GM18520 (cell line): ENCODE data around the gene CRADD.
"Not testable (repeated sequence)": the region's sequence is repeated elsewhere in the genome, so short reads cannot be mapped to it uniquely, and the experiment has no call there.

Experiments used
- ATAC-seq: cut with Tn5 transposase; IDR thresholded peaks from one replicate; pipeline ENCODE4 v1.9.1; 2021; ENCODE audit not compliant: unreplicated experiment

CRADD gene

GRCh38 chr12:93705237-93705636, 28.1 kb downstream of the CRADD start:
- ATAC-seq = no peak

DNA sequence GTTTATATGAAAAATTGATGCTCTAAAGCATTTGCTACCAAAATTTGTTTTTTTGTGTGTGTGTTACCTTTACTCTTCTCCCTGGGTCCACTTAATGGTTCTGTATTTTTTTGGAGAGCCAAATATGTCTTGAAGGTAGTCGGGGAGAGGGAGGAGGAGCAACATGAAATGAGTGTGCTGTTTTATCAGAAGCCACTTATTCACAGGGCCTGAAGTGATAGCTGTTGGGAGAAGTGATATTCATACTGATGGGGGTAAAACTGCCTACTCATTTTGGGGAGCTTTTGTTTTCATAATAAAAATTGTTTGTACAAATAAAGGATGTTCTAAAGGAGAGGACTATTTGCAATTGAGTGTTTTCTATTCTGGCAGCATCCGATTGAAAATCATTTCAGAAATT, 29.2 kb downstream of the CRADD start:
- ATAC-seq = no peak

GRCh38 chr12:93706824-93707223, 29.6 kb downstream of the CRADD start:
- no peak for ATAC-seq

- no peak for ATAC-seq
Measured at GRCh38 chr12:93707836-93708235, 30.7 kb downstream of the CRADD start.

- no peak for ATAC-seq
Measured at GRCh38 chr12:93708952-93709351, 31.8 kb downstream of the CRADD start.

DNA sequence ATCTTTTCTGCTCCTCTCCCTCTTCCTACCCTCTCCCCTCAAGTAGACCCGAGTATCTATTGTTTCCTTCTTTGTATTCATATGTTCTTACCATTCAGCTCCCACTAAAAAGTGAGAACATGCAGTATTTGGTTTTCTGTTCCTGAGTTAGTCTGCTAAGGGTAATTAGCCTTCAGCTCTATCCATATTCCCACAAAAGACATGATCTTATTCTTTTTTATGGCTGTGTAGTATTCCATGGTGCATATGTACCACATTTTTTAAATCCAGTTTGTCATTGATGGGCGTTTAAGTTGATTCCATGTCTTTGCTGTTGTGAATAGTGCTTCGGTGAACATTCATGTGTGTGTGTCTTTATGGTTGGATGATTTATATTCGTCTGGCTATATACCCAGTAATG, 32.2 kb downstream of the CRADD start:
- ATAC-seq = no peak

DNA sequence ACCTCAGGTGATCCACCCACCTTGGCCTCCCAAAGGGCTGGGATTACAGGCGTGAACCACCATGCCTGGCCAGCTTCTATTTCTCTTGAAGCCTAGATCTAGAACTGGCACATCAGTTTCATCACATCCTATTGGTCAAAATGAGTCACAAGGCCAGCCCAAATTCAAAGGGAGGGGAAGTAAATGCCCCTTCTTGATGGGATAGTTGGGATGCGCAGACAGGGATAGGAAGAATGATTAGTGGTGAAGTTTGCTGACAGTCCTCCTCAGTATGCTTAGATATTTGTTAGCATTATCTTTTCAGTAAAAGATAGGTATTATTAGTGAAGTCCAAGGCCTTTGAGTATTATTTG, 33.4 kb downstream of the CRADD start:
- no peak for ATAC-seq

GRCh38 chr12:93711502-93711901, 34.3 kb downstream of the CRADD start:
- not testable (repeated sequence) for ATAC-seq

DNA sequence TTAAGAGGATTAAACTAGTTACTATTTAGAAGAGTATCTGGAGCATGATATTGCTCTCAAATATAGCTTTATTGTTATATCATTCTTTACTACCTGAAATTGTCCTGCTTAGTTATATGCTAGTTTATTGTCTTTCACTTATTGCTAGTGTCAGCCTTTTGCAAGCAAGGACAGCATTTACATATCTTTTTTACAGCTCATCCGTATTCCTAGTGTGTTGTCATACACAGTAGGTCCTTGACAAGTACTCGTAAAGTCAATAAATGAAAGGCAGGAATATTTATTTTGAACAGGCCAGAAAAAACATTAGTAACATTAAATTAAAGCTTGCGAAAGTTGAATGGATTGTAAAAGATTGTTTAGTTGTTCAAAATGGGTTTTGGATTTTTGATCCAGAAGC, 35.0 kb downstream of the CRADD start:
- ATAC-seq = no peak

GRCh38 chr12:93713060-93713459, 35.9 kb downstream of the CRADD start:
- no peak for ATAC-seq

GRCh38 chr12:93713800-93714199, 36.6 kb downstream of the CRADD start:
- ATAC-seq = no peak

- no peak for ATAC-seq
Measured at GRCh38 chr12:93714382-93714781, 37.2 kb downstream of the CRADD start.

DNA sequence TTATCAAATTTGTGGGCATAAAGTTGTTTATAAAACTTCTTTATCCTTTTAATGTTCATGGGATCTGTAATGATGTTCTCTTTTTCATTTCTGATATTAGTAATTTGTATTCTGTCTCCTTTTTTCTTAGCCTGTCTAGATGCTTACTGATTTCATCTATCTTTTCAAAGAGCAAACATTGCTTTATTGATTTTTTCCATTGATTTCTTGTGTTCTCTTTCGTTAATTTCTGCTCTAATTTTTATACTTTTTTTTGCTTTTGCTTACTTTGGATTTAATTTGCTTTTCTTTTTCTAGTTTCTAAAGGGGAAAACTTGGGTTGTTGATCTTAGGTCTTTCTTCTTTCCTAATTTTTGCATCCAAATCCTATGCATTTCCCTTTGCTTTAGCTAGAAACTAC, 42.5 kb downstream of the CRADD start:
- no peak for ATAC-seq

GRCh38 chr12:93720559-93720958, 43.4 kb downstream of the CRADD start:
- no peak for ATAC-seq

- no peak for ATAC-seq
Measured at GRCh38 chr12:93722179-93722578, 45.0 kb downstream of the CRADD start.

DNA sequence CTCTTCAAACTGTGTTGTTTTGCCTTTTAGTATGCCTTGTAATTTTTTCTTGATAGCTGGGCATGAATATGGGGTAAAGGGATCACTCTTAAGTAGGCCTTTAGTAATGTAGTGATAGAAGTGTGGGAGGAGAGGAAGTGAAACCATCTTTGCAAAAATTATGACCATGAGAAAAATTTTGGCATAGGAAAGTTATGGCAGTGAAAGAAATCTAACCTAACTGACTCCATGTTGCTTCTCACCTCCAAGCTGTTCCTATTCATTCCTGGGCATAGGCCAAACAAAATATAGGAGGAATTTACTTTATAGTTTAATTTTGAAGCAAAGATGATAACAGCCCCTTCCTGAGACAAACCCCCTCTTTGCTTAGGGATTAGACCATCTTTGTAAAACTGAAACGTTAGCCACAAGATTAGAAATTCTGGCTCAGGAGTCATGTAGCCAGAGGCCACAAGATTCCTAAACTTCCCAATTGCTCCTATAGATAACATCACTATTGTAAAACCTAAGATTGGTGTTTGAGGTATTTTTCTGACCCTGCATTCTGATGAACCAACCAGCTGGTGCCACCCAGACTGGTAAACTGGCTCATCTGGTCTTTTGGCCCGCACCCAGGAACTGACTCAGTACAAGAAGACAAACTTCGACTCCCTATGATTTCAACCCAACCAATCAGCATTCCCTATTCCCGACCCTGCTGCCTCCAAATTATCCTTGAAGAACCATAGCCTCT, 45.8 kb downstream of the CRADD start:
- ATAC-seq = no peak

DNA sequence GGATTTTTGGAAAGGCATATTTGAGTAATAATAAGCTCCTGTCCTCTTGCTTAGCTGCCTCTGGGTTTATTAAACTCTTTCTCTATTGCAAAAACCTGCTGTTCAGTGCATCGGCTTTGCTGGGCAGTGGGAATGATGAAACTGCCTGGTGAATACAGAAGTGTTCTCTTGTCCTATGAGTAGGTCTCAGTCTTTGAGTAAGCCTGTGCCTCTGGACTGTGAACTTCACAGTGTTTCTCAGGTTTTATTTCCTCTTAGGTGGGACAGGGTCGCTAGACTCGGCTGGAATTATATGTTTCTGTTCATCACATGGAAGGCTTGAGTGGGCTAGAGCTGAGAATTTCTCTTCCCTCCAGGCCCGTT, 46.4 kb downstream of the CRADD start:
- ATAC-seq = no peak

- no peak for ATAC-seq
Measured at GRCh38 chr12:93725531-93725930, 48.4 kb downstream of the CRADD start.

DNA sequence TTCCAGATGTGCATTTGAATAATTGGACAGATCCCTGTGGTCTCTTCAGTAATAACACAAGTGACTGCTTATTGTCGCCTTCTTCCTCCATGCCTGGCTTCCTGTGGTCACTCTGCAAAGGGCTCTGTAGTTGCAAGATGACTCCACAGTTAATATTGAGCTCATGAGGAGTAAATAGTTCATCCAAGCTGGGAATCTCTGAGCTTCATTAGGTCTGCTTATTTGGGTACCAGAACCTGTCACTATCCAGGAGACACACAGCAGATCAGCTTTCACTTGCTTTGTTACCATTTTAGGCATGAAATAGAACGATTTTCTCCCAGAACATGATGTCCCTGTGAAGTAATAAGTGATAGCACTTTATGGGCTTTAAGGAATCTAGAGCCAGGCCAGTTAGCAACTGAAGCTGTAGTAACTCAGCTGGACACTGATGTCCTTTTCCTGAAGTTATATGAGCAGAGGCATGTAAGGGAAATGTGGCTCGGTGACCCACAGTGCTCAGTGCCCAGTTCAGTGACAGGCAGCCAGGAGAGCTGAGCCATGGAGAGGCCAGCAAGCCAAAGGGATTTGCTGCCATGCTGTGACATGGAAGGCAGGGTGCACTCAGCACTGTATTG, 50.1 kb downstream of the CRADD start:
- ATAC-seq = no peak

- ATAC-seq = no peak
Measured at GRCh38 chr12:93727911-93728310, 50.7 kb downstream of the CRADD start.

DNA sequence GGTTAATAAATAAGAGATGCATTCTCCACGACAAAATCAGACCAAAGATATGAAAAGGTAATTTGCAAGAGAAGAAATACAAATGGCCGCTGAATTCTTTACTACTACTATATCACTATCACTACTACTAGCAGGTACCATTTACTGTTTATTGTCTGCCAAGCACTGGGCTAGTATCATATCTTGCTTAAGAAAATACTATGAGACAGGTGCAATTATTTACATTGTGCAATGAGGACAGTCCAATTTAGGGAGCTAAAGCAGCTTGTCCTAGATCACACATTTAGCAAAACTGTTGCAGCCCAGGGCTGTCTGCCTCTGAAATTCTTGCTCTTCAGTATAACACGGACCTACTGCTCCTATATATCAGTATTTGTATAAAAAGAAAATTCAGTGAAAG, 52.8 kb downstream of the CRADD start:
- ATAC-seq = no peak

DNA sequence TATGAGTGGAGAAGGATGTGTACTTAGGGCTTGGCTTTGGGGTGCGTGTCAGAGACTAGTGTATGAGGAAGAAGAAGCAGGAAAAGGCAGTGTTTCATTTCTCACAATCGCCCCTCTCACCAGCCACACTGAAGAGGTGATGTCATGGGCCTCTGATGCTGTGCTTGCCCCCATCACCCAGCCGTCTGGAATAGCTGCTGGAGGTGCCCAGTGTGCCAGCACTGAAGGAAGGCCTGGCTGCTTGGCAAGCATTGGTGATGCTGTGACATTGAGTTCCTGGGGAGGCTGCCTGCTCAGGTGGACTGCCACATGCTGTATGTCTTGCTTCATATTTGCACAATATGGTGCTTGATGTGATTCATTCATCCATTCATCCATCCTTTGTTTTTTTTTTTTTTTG, 56.2 kb downstream of the CRADD start:
- no peak for ATAC-seq

DNA sequence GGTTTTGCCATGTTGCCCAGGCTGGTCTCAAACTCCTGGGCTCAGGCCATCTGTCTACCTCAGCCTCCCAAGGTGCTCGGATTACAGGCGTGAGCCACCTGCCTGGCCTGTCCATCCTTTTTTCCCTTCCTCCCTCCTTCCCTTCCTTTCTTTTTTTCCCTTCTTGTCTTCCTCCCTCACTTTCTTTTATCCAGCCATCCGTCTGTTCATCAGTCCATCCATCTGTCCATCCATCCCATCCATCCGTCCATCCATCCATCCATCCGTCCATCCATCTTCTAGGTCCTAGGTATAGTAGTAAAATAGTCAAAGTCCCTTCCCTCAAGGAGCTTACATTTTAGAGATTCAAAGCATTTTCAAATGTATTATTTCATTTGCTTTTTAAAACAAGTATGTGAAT, 56.8 kb downstream of the CRADD start:
- ATAC-seq = no peak
